A549 (cell line): ENCODE measurements around the gene ZCCHC24. TPM values are rescaled to one million over a fixed set of nuclear protein-coding genes. Genes with fewer than 3 reads are reported as not detected.

Experiments used
- ATAC-seq, 2 experiments: fragments of 200-7000 bp in 1 of 2; fragments of >200 bp in 1 of 2; cut with Nextera tagmentation in 1 of 2; cut with Tn5 transposase in 1 of 2; 3 replicates each; pipeline versions ENCODE4 v1.8.0 to v1.9.1; 2018 to 2020; ENCODE audit warnings: mild to moderate bottlenecking in 1 of 2, moderate library complexity in 1 of 2
- CTCF ChIA-PET: fragments of 300-600 bp; sonication (Branson Sonifier 250); formaldehyde crosslinking; extraction: SDS; loops from one replicate; lab custom pipeline; 2021; ENCODE audit warnings: antibody characterized with exemption, inconsistent platforms; lab: Yijun Ruan, JAX
- POLR2A ChIA-PET: fragments of 350-600 bp; formaldehyde crosslinking; extraction: SDS; loops from one replicate; lab custom pipeline; 2021; ENCODE audit warnings: antibody characterized with exemption, inconsistent platforms; lab: Yijun Ruan, JAX
- DNase-seq, 2 experiments: peaks; one replicate each; pipeline versions ENCODE4 v3.0.0 to v3.0.0-alpha.2; 2011 to 2016; ENCODE audit warnings: low read depth in 1 of 2, low spot score in 1 of 2
- FAIRE-seq: peaks from 2 replicates; lab custom pipeline; 2011; peaks lifted over from hg19 to GRCh38; lab: Jason Lieb, UNC
- H3K27ac ChIP-seq, 2 experiments: fragments of >200 bp; sonication (Bioruptor Twin); formaldehyde crosslinking; 3 replicates each; pipeline ENCODE4 v1.5.1; 2016 to 2017
- H3K4me1 ChIP-seq: fragments of >200 bp; sonication (Bioruptor Twin); formaldehyde crosslinking; 3 replicates; pipeline ENCODE4 v1.6.1; 2016
- H3K4me2 ChIP-seq: fragments of >200 bp; sonication (Bioruptor Twin); formaldehyde crosslinking; 3 replicates; pipeline ENCODE4 v1.6.1; 2016
- H3K4me3 ChIP-seq: fragments of >200 bp; sonication (Bioruptor Twin); formaldehyde crosslinking; 3 replicates; pipeline ENCODE4 v1.5.1; 2016
- H3K9me3 ChIP-seq: fragments of >200 bp; sonication (Bioruptor Twin); formaldehyde crosslinking; 3 replicates; pipeline ENCODE4 v1.6.1; 2016
- BCL3 ChIP-seq: fragments of >200 bp; sonication (Bioruptor Twin); formaldehyde crosslinking; IDR thresholded peaks from 3 replicates; pipeline ENCODE4 v1.6.1; 2016
- CBX8 ChIP-seq: fragments of 200-600 bp; sonication (generic); IDR thresholded peaks from 2 replicates; pipeline ENCODE4 v1.6.1; 2016
- CEBPB ChIP-seq, 2 experiments: fragments of >200 bp in 1 of 2; sonication (Bioruptor Twin) in 1 of 2; formaldehyde crosslinking in 1 of 2; IDR thresholded peaks; 2 replicates each; pipeline ENCODE4 v1.6.1; 2012 to 2016
- CHD2 ChIP-seq: fragments of 150-350 bp; IDR thresholded peaks from 2 replicates; pipeline ENCODE4 v1.6.1; 2014; ENCODE audit warnings: low read length; ENCODE audit not compliant: partially characterized antibody
- CHD4 ChIP-seq: fragments of 200-600 bp; sonication (generic); IDR thresholded peaks from 2 replicates; pipeline ENCODE4 v1.6.1; 2016; ENCODE audit warnings: antibody characterized with exemption, mild to moderate bottlenecking, borderline replicate concordance
- ELK1 ChIP-seq: fragments of 150-350 bp; IDR thresholded peaks from 2 replicates; pipeline ENCODE4 v1.6.1; 2014; ENCODE audit warnings: low read depth, mild to moderate bottlenecking, low read length
- EP300 ChIP-seq, 2 experiments: fragments of >200 bp; sonication (Bioruptor Twin); formaldehyde crosslinking; IDR thresholded peaks; 2 replicates in 1 of 2; 3 replicates in 1 of 2; pipeline ENCODE4 v1.6.1; 2016 to 2017
- FOSL2 ChIP-seq, 2 experiments: fragments of 450-650 bp in 1 of 2; fragments of >200 bp in 1 of 2; sonication (Bioruptor Twin) in 1 of 2; formaldehyde crosslinking; IDR thresholded peaks; 2 replicates each; pipeline versions ENCODE4 v1.5.0 to v1.6.1; 2016 to 2020; ENCODE audit warnings: mild to moderate bottlenecking in 1 of 2, moderate library complexity in 1 of 2
- GATA3 ChIP-seq: IDR thresholded peaks from 2 replicates; pipeline ENCODE4 v1.6.1; 2012; ENCODE audit warnings: borderline replicate concordance
- HDAC2 ChIP-seq: fragments of 200-600 bp; sonication (generic); IDR thresholded peaks from 2 replicates; pipeline ENCODE4 v1.6.1; 2016
- HEYL ChIP-seq: fragments of 250-450 bp; sonication (Bioruptor Pico); IDR thresholded peaks from 2 replicates; pipeline ENCODE4 v1.8.0; 2021; ENCODE audit warnings: mild to moderate bottlenecking, moderate library complexity
- HOXA7 ChIP-seq: fragments of 250-450 bp; sonication (Bioruptor Pico); IDR thresholded peaks from 2 replicates; pipeline ENCODE4 v1.5.0; 2020; ENCODE audit warnings: mild to moderate bottlenecking, moderate library complexity
- MAX ChIP-seq: IDR thresholded peaks from 2 replicates; pipeline ENCODE4 v1.6.1; 2012
- NR3C1 ChIP-seq: fragments of >200 bp; sonication (Bioruptor Twin); formaldehyde crosslinking; IDR thresholded peaks from 3 replicates; pipeline ENCODE4 v1.6.1; 2017
- REST ChIP-seq: fragments of 200-600 bp; sonication (generic); IDR thresholded peaks from 2 replicates; pipeline ENCODE4 v1.6.1; 2016; ENCODE audit warnings: antibody characterized with exemption, mild to moderate bottlenecking, moderate library complexity
- RNF2 ChIP-seq: fragments of 200-600 bp; sonication (generic); IDR thresholded peaks from 2 replicates; pipeline ENCODE4 v1.6.1; 2016; ENCODE audit warnings: low read depth, mild to moderate bottlenecking, antibody characterized with exemption, moderate library complexity, borderline replicate concordance
- TFCP2L1 ChIP-seq: fragments of 250-450 bp; sonication (Bioruptor Pico); IDR thresholded peaks from 2 replicates; pipeline ENCODE4 v1.5.0; 2021; ENCODE audit warnings: mild to moderate bottlenecking
- WGBS: methylation state at CpG from one replicate; pipeline ENCODE4 v1.1.6; 2017; ENCODE audit errors: missing lambda C conversion rate; 5-methylcytosine and 5-hydroxymethylcytosine counted together
- polyA plus RNA-seq, 4 experiments: library from polyadenylated mRNA; depleted of rRNA in 3 of 4; stranded (reverse); fragments of >200 nt; fragmentation: RNase III in 1 of 4; extraction: RNeasy Plus Mini Kit Qiagen cat#74134 plus additional on column Dnase treatment in 1 of 4; gene quantifications; 2 replicates in 3 of 4; 3 replicates in 1 of 4; pipeline ENCODE4 v1.2.3, GENCODE V29; 2011 to 2017

ZCCHC24 gene
- polyA plus RNA-seq, 2 of the 4 experiments (the other 2 are of a cell fraction), result 2.4 to 4.2 TPM

GRCh38 chr10:79437111-79437814 is 8.2 kb downstream of the ZCCHC24 start:
- Histone ChIP-seq H3K4me3 (no peak overlapping the region), H3K9me3 (no peaks in the 10 kb centered on the region), H3K4me1 (peaks cover 9% of the 10 kb centered on the region; the same call in 2 of the 3 replicates), H3K27ac (no peak overlapping the region), H3K4me2 (no peak overlapping the region)
- TF ChIP-seq FOSL2 (IDR thresholded peaks at IDR 0.05) (no peak), FOSL2 (CRISPR knock-in tag; IDR thresholded peaks at IDR 0.05) (0 out of 2 replicates have a peak, but pooled peaks have one; percentile 10), CHD2 (no peak)
- CTCF ChIA-PET, result interaction anchor here (1.1 kb wide), 1 partner anchor 64 kb away, joined by 3 read pairs; no protein-coding TSS in a partner anchor
- no peak for ATAC-seq
- POLR2A ChIA-PET, result interaction anchor here (0.5 kb wide), 1 partner anchor 8 kb away, joined by 3 read pairs; the partner anchor contains the start of gene ZCCHC24
- WGBS, result 75% methylated on average over 11 of the region's 12 CpGs
- FAIRE-seq, result no peak
- no peak for DNase-seq

- ATAC-seq (no peak), DNase-seq (no peak), FAIRE-seq (no peak)
- 57% methylated on average over 2 of the region's 2 CpGs for WGBS
- H3K27ac ChIP-seq, result no peak overlapping the region
- TF ChIP-seq MAX (no peak), CBX8 (no peak)
- no peaks in the 10 kb centered on the region for H3K9me3 ChIP-seq
- peaks cover 9% of the 10 kb centered on the region; the same call in 2 of the 3 replicates for H3K4me1 ChIP-seq
- H3K4me3 ChIP-seq, result no peak overlapping the region
- ChIA-PET POLR2A (interaction anchor here (0.5 kb wide), 1 partner anchor 9 kb away, joined by 3 read pairs; the partner anchor contains the start of gene ZCCHC24), CTCF (no interaction called here)
- H3K4me2 ChIP-seq, result no peak overlapping the region
Observed at GRCh38 chr10:79436850-79437103, 8.6 kb downstream of the ZCCHC24 start.

- FAIRE-seq (no peak), ATAC-seq (no peak), DNase-seq (no peak)
- Histone ChIP-seq H3K4me2 (no peak overlapping the region), H3K27ac (no peak overlapping the region), H3K4me1 (peaks cover 9% of the 10 kb centered on the region; the same call in 2 of the 3 replicates), H3K4me3 (no peak overlapping the region), H3K9me3 (no peaks in the 10 kb centered on the region)
- ChIA-PET POLR2A (interaction anchor here (1.5 kb wide), 1 partner anchor 10 kb away, joined by 4 read pairs; the partner anchor contains the start of gene ZCCHC24), CTCF (no interaction called here)
- TF ChIP-seq HOXA7, result no peak
- TF ChIP-seq CEBPB (IDR thresholded peaks at IDR 0.05), result no peak
- TF ChIP-seq TFCP2L1 (CRISPR knock-in tag), result no peak
- no peak for TF ChIP-seq HDAC2
- no peak for TF ChIP-seq BCL3
- TF ChIP-seq RNF2, result no peak
- no peak for TF ChIP-seq ELK1
- no peak for TF ChIP-seq CHD4
- TF ChIP-seq EP300 (IDR thresholded peaks at IDR 0.05), result no peak
- no peak for TF ChIP-seq NR3C1
- no peak for TF ChIP-seq REST
- TF ChIP-seq GATA3, result no peak
- no peak for TF ChIP-seq HEYL
- 87% methylated on average over 14 of the region's 17 CpGs for WGBS
Observed at GRCh38 chr10:79436066-79436849, 9.2 kb downstream of the ZCCHC24 start.
